HG03159 (cell line): ENCODE measurements around the gene AFF3.
"Not testable (repeated sequence)": the region's sequence is repeated elsewhere in the genome, so short reads cannot be mapped to it uniquely, and the experiment has no call there.

Experiments used
- ATAC-seq: cut with Tn5 transposase; IDR thresholded peaks from one replicate; pipeline ENCODE4 v1.9.1; 2021; ENCODE audit warnings: mild to moderate bottlenecking, moderate library complexity; ENCODE audit not compliant: unreplicated experiment

AFF3 gene

DNA sequence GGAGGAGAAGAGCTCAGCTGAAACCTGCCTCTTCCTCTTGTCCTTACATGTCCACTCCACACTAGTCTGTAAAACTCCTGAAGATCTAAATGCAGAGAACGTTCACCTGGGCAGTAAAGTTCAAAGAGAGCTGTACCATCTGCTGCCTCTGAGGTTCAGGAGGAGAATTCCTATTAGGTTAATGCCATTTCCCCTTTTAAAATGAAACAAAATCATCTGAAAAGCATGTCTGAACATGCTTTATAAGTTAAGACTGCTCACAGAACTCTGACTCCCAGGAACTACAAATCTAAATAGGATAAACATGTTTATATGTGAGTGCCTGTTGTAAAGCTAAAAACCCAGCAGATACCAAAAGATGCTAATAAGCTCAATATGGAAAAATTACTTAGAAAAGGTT is 164.4 kb downstream of the AFF3 start:
- no peak for ATAC-seq

DNA sequence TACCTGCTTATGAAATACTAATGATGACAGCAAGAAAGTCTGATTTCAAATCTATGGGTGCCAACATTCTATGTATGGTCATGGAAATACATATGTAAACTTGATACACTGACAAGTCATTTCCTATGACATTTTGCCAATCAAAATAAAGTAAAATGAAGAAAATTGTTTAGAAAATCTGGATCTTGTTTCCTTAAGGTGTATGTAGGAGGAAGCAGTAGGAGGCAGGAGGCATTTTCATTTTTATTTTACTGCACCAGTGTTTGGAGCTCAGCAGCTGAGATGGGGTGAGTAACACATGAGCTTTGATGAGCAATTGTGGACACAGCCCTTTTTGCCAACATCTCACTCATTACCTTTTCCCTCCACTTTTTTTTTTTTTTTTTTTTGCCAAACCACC is 167.0 kb downstream of the AFF3 start:
- ATAC-seq, result no peak

DNA sequence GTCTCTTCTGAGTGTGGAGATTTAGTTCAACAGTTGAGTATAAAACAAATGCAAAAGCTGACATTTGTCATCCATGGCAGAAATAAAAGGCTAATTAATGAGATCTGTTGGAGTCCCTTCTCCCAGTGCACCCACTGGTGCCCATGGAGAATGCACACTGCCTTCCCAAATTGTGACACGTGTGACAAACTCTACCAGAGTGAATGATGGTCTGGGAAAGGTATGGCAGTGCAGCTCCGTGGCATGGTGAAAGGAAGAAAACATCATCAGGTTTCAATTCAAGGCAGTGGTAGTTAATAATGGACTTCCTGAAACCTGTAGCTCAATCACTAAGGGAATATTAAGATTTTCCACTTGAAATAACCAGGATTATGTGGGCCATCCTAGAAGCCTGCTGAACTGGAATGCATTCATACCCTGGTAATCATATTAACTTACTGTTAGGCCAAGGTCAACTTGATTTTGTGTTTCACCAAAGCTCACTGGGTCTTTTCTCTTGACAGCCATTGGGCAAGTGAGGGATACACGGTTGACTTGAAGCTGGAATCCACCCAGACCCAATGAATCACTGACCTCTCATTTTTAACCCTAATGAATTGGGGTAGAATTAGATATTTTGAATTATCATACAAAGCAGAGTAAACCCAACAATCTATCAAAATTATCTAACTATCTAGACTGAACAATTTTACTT is 167.6 kb downstream of the AFF3 start:
- ATAC-seq, result no peak

GRCh38 chr2:99974275-99974674 is 168.1 kb downstream of the AFF3 start:
- ATAC-seq, result no peak

DNA sequence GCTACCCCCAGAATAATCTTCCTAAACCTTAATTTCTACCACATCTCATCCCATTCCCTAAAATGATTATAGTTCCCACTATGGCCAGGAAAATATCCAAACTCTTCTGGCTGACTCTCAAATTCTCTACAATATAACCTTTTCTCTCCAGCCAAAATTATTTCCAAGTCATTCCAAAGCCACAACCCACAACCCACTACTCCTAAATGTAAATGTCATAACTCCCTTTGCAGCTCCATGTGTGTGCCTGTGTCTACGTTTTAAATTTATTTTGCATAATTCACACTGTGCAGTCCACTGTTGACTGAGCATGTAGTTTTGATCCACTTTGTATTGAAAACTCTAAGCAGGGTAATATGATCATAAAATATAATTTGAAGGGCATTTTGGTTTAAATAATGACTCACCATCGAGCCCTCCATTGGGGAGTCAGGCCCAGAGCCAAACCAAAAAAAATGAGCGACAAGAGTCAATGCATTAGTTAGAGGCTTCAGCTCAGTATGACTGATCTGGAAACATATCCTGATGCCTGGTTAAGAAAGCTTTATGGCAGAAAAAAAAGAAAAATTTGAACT is 171.0 kb downstream of the AFF3 start:
- ATAC-seq, result no peak

DNA sequence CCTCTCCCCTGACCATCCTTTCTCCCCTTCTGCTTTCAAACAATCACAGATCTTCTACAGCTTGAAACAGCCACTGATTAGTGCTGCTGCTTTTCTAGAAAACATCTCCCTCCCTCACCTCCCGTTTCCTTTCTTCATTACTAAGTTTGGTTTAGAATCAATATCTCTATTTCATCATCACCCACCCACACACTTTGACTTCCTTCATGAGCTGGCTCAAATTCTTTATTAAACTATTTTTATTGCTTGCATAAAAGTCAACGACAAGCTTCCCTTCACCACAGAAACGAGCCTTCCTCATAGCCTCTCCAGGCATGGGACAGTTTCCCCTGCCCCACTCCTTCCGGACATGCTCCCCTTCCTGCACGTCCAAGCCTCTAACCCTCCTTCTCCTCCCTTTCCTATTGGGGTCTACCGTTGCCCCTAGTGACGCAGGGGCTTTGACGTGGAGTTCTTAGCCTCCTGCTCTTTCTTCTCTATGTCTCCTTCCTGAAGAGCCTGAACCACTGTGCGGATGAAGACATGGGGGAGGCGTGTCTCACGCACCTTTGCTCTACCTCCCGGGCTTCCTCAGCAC is 172.0 kb downstream of the AFF3 start:
- ATAC-seq, result no peak

- no peak for ATAC-seq
These were observed 181.0 kb downstream of the AFF3 start for GRCh38 chr2:99961196-99961913.

- no peak for ATAC-seq
These were observed 181.6 kb downstream of the AFF3 start for GRCh38 chr2:99960790-99961189.

- ATAC-seq, result no peak
These were observed 182.1 kb downstream of the AFF3 start for GRCh38 chr2:99960291-99960690.

DNA sequence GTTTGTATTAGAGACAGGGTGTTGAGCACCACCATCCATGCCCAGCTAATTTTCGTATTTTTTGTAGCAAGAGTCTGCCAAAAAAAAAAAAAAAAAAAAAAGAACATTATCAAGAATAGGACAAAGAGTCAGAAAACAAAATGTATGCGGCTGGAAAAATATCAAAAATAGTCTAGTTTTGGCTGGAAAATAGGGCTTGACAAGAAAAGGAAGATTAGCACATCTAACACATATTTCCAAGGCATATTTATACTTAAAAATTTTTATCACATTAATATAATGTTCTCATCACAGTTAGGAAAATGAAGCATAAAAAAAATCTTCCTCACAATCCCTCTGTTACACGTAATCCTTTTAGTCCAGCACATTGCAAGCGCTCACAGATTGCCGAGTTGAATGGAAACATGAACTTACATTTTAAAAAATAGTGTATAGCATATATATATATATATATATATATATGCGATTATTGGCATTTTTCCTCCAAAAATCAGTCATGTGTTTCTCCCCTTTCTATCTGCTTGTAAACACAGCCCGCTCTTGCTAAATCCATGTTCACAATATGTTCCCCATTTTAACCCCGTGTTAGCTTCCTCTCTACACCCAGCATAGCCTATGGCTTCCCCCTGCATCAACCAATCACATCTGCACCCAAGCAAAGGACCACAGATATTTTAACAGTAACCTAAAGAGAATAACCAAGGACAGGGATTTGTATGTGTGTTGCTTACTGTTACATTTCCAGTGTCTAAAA is 183.0 kb downstream of the AFF3 start:
- ATAC-seq, result no peak

- no peak for ATAC-seq
These were observed 184.9 kb downstream of the AFF3 start for GRCh38 chr2:99957332-99958133.

GRCh38 chr2:99956232-99957030 is 186.0 kb downstream of the AFF3 start:
- ATAC-seq, result no peak

GRCh38 chr2:99953750-99954149 is 188.6 kb downstream of the AFF3 start:
- no peak for ATAC-seq

DNA sequence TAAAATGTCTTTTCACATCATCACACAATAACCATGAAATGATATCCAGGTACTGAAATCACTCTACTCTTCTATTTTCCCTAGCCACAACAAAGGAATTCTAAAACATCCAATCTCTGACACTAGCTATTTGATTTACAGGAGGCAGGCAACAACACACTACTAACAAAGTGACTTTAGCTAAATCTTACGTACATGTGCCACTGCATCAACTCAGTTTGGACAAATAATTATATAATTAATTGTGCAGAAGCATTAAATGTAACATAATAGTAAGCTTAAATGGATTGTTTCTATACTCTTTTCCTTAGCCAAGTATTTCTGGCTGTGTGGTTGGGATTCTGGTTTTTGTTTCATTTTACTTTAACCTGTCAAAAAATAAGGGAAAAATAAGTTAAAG is 192.4 kb downstream of the AFF3 start:
- ATAC-seq, result no peak

- ATAC-seq, result no peak
These were observed 192.9 kb downstream of the AFF3 start for GRCh38 chr2:99949530-99949929.

- ATAC-seq, result no peak
These were observed 194.4 kb downstream of the AFF3 start for GRCh38 chr2:99948010-99948409.

GRCh38 chr2:99947366-99947765 is 195.0 kb downstream of the AFF3 start:
- ATAC-seq, result not testable (repeated sequence)

DNA sequence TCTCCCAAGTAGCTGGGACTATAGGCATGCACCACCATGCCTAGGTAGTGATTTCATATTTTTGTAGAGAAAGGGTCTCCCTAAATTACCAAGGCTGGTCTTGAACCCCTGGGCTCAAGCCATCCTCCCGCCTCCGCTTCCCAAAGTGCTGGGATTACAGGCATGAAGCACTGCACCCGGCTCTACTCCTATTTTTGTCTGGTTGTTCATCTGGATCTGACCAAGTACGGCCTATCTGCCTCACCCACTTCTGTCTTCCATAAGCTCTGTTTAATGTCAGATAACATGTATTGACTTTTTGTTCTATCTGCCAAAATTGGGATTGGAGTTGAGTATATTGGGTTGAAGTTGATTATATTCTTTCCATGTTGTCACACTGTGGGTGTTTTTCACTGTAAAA is 198.4 kb downstream of the AFF3 start:
- ATAC-seq, result no peak

- no peak for ATAC-seq
These were observed 199.6 kb downstream of the AFF3 start for GRCh38 chr2:99942561-99943347.
